ENCODE measurements around the gene PGAP2.

DNA sequence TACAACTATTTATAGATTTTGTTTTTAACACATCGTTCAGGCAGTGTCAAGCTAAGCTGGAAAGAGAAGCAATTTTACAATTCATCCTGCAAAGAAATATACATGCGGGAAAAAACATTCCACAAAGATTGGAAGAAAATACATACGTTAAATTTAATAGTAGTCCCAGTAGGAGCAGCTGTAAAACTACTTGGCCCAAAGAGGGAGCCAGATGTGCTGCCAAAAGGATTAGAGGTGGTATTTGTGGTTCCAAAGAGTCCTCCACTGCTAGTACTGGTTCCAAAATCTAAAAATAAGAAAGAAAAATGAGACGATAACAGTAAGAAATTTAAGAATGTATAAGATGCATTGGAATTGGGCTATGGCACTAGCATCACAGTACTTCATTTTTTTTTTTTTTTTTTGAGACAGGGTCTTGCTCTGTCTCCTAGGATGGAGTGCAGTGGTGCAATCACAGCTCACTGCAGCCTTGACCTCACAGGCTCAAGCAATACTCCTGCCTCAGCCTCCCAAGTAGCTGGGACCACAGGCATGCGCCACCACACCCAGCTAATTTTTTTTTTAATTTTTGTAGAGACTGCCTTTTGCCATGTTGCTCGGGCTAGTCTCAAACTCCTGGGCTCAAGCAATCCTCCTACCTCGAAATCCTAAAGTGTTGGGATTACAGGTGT lies 32.5 kb upstream of the PGAP2 start:
- TF ChIP-seq CTCF (IDR thresholded peaks at IDR 0.05; ENCODE audit: low read length) (no peak), EZH2phosphoT487 (IDR thresholded peaks at IDR 0.05; ENCODE audit: low read length) (no peak)

Data from MM.1S (cell line).